GM12878 (cell line): ENCODE data around the gene IRX4.

Experiments
- CTCF ChIP-seq, 3 experiments: IDR thresholded peaks in 2 of 3; conservative IDR thresholded peaks in 1 of 3; 2 replicates each; pipeline ENCODE4 v1.5.1; 2011; ENCODE audit warnings: low read depth in 3 of 3, low read length in 3 of 3, mild to moderate bottlenecking in 3 of 3, control low read depth in 2 of 3, moderate library complexity in 2 of 3, inconsistent platforms in 1 of 3, mixed read lengths in 1 of 3; ENCODE audit not compliant: control insufficient read depth in 2 of 3, insufficient read depth in 1 of 3; ENCODE audit errors: extremely low read depth in 1 of 3
- POLR2A ChIP-seq: IDR thresholded peaks from 2 replicates; pipeline ENCODE4 v1.6.1; 2011; ENCODE audit warnings: low read depth, mild to moderate bottlenecking, low read length

DNA sequence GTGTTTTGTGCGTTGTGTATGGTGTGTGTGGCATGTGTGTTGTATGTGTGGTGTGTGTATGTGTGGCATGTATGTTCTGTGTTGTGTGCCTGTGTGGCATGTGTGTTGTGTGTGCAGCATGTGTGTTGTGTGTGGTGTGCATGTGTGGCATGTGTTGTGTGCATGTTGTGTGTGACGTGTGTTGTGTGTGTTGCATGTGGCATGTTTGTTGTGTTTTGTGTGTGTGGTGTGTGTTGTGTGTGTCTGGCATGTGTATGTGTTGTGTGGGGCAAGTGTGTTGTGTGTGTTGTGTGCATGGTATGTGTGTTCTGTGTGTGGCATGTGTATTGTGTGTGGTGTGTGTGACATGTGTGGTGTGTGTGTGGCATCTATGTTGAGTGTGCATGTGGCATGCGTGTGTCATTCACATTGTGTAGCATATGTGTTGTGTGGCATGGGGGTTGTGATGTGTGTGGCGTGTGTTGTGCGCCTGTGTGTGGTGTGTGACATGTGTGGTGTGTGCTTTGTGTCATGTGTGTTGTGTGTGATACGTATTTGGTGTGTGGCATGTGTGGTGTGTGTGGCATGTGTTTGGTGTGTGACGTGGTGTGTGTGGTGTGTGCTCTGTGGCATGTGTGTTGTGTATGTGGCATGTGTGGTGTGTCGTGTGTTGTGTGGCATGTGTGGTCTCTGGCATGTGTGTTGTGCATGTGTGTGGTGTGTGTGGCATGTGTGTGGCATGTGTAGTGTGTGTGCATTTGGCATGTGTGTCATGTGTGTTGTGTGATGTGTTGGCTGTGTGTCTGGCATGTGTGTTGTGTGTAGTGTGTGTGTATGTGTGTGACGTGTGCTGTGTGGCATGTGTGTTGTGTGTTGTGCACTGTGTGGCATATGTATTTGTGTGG lies 46.6 kb upstream of the IRX4 start:
- no peak for TF ChIP-seq POLR2A
- TF ChIP-seq CTCF (IDR thresholded peaks at IDR 0.05 in 2 of 3, conservative IDR thresholded peaks at IDR 0.05 in 1 of 3; ENCODE audit: control insufficient read depth in 2 of 3, extremely low read depth in 1 of 3, insufficient read depth in 1 of 3, low read depth in 3 of 3, low read length in 3 of 3) = no peak
